Coronary artery (tissue), 2 donors: ENCODE measurements around the gene CFAP92.

Experiments
- DNase-seq: peaks from one replicate; pipeline ENCODE4 v3.0.0-alpha.2; 2017; ENCODE audit warnings: low spot score
- H3K27ac ChIP-seq, 2 donors: fragments of 200-600 bp; sonication (generic); one replicate each; pipeline ENCODE4 v1.5.1; 2016 to 2019
- H3K4me3 ChIP-seq: fragments of 200-600 bp; sonication (generic); 2 replicates; pipeline ENCODE4 v1.5.1; 2016; ENCODE audit warnings: mild to moderate bottlenecking, moderate library complexity
- TF ChIP-seq, protein P1 (sequence below): fragments of 200-600 bp; sonication (generic); IDR thresholded peaks from one replicate; pipeline ENCODE4 v1.5.1; 2019; ENCODE audit warnings: antibody characterized with exemption

Gene CFAP92

DNA sequence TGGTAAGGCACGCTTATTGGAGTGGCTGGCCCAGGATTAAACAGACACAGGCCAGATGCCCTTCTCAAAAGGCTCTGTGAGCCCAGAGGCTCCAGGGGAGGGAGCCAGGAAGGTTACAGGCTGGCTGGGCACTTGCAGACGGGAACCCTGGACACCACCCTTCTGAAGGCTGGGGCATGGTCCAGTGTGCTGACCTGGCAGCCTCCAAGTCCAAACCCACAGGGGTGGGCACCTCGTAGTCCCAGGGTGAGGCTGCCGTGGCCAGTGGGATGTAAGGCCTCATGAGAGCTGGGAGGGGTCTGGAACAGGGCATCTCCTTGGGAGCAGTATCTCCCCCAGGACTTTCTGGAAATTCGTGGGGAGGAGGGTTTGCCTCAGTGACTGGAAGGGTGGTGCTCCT lies 26.8 kb upstream of the CFAP92 start:
- TF ChIP-seq, protein P1, sequence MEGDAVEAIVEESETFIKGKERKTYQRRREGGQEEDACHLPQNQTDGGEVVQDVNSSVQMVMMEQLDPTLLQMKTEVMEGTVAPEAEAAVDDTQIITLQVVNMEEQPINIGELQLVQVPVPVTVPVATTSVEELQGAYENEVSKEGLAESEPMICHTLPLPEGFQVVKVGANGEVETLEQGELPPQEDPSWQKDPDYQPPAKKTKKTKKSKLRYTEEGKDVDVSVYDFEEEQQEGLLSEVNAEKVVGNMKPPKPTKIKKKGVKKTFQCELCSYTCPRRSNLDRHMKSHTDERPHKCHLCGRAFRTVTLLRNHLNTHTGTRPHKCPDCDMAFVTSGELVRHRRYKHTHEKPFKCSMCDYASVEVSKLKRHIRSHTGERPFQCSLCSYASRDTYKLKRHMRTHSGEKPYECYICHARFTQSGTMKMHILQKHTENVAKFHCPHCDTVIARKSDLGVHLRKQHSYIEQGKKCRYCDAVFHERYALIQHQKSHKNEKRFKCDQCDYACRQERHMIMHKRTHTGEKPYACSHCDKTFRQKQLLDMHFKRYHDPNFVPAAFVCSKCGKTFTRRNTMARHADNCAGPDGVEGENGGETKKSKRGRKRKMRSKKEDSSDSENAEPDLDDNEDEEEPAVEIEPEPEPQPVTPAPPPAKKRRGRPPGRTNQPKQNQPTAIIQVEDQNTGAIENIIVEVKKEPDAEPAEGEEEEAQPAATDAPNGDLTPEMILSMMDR: no peak
- Histone ChIP-seq H3K4me3 (no peak overlapping the region), H3K27ac (no peak overlapping the region)
- peak; percentile 58 for DNase-seq

DNA sequence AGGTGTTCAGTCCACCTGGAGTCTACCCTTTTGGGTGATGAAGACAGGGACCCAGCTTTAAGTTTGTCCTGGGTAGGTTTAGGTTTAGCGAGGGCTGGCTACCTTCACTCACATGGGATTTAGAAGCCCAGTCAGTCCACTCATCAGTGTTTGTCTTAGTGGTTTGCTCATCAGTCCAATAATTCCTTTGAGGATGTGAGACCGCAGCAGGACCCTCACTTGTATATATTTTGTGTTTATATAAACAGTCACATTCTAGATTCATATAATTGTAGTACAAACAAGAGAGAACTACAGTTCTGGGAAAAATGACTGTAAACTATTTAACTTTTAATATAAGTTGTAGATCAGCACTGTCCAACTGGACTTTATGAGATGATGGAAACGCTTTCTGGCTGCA lies 25.4 kb upstream of the CFAP92 start:
- no peak for DNase-seq
- Histone ChIP-seq H3K27ac (no peak overlapping the region), H3K4me3 (no peak overlapping the region)
- TF ChIP-seq, protein P1: no peak

DNA sequence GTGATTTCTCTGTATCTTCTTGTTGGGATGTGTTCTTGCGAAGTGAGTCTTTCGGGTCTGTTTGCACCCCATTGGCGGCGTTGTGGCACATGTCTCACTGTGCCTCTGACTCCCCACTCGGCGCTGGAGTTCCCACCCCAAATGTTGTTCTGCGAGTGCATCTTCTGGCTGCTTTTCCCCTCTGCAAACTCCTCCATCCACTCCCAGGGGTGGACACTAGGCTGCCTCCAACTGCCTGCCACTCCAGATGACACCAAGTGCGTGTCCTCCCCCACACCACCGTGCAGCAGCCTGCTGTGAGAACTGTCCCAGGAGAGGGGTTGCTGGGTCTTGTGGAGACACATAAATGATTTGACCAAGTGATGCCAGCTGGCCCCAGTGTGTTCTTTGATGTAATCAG lies 24.9 kb upstream of the CFAP92 start:
- Histone ChIP-seq H3K27ac (no peak overlapping the region), H3K4me3 (no peak overlapping the region)
- peak; percentile 58 for DNase-seq
- TF ChIP-seq, protein P1: no peak

- no peak for DNase-seq
- peak overlapping the region in 1 of 2 donors; percentile 77 for H3K27ac ChIP-seq
- TF ChIP-seq, protein P1: no peak
- no peak overlapping the region for H3K4me3 ChIP-seq
Measured at GRCh38 chr3:129018271-129018670, 24.4 kb upstream of the CFAP92 start.

DNA sequence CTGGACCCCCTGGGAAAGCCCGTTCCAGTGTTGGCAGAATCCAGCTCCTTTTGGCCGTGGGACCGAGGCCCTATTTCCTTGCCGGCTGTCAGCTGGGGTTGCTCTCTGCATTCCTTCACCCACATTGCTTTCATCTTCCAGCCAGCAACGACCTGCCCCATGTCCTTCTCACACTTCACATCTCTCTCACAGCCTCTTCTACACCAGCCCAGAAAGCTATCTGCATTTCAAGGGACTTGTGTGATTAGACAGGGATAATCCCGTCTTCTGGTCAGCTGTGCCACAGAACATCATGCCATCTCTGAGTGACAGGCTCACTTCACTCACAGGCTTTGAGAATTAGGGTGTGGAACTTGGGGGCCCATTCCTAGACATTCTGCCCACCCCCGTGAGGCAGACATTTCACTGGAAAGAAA lies 23.6 kb upstream of the CFAP92 start:
- DNase-seq: no peak
- TF ChIP-seq, protein P1: no peak
- Histone ChIP-seq H3K27ac (peak overlapping the region in 1 of 2 donors; percentile 77), H3K4me3 (no peak overlapping the region)

DNA sequence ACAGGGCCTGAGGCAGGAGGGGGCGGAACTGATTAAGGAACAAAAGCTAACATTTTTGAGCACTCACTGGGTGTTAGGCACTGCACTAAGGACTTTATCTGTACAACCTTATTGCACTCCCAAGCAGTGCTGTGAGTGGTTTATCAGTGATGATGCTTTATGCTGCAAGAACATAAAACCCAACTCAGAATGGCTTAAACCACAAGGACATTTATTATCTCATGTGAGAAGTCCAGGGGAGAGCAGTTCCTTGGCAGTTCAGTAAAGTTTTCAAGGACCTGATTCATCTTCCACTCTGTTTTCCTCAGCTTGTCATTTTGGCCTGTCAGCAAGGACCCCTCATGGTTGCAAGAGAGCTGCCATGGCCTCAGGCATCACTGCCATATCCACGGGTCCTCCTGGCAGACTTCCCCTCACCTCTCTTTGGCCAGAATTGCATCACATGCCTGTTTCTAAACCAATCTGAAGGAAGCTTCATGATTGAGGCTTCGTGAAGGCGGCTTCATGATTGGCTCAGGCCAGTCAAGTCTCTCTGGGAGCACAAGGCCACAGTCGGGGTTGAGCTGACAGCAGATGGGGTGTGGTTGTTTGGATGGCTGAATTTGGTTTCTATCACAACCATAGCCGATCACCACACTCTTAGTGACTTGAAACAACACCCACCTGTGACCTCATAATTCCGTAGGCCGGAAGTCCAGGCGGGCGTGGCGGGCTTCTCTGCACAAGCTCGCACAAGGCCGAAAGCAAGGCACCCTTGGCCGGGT lies 23.0 kb upstream of the CFAP92 start:
- H3K4me3 ChIP-seq: no peak overlapping the region
- no peak for DNase-seq
- TF ChIP-seq, protein P1: no peak
- peak overlapping the region in 1 of 2 donors; percentile 77 for H3K27ac ChIP-seq

DNA sequence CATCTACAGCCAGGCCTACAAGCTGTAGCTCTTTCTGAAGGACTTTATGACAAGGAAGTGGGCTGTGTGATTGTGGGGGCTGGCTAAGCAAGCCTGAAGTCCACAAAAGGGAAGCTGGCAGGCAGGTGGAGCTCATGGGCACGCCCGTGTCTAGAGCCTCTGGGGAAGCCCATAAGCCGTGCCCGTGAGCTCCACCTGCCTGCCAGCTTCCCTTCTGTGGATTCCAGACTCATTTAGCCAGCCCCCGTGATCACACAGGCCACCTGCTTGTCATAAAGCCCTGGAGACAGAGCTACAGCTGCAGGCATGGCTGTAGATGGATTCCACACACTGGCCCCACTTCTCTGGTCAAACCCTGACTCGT lies 22.5 kb upstream of the CFAP92 start:
- TF ChIP-seq, protein P1: no peak
- Histone ChIP-seq H3K4me3 (no peak overlapping the region), H3K27ac (peak overlapping the region in 1 of 2 donors; percentile 77)
- DNase-seq: no peak
